HG02642 (cell line): ENCODE data around the gene VENTX.
"Not testable (repeated sequence)": the region's sequence is repeated elsewhere in the genome, so short reads cannot be mapped to it uniquely, and the experiment has no call there.

ENCODE experiments used
- ATAC-seq: cut with Tn5 transposase; IDR thresholded peaks from one replicate; pipeline ENCODE4 v1.9.1; 2021; ENCODE audit warnings: mild to moderate bottlenecking; ENCODE audit not compliant: unreplicated experiment, poor library complexity

The VENTX gene

DNA sequence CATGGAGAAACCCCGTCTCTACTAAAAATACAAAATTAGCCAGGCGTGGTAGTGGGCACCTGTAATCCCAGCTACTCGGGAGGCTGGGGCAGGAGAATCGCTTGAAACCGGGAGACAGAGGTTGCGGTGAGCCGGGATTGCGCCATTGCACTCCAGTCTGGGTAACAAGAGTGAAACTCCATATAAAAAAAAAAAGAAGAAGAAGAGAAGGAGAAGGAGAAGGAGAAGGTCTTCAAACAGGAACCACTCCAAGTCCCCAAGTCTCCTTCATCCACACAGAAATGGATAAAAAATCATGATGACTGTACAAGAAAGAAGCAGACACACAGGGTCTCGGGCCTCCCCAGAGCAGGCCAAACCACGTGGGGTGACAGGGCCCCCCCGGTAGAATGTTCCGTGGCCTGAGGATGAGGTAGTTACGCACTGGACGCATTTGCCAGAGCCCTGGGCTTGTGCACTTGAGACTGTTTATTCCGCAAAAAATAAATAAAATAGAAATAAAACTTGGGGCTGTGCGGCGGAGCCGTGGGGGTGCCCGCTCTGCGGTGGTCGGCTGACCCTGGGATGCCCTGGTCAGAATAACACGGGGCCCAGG, 15.8 kb downstream of the VENTX start:
- no peak for ATAC-seq

GRCh38 chr10:133254421-133255120, 16.9 kb downstream of the VENTX start:
- no peak for ATAC-seq

- ATAC-seq: no peak
Measured at GRCh38 chr10:133255323-133255722, 17.7 kb downstream of the VENTX start.

DNA sequence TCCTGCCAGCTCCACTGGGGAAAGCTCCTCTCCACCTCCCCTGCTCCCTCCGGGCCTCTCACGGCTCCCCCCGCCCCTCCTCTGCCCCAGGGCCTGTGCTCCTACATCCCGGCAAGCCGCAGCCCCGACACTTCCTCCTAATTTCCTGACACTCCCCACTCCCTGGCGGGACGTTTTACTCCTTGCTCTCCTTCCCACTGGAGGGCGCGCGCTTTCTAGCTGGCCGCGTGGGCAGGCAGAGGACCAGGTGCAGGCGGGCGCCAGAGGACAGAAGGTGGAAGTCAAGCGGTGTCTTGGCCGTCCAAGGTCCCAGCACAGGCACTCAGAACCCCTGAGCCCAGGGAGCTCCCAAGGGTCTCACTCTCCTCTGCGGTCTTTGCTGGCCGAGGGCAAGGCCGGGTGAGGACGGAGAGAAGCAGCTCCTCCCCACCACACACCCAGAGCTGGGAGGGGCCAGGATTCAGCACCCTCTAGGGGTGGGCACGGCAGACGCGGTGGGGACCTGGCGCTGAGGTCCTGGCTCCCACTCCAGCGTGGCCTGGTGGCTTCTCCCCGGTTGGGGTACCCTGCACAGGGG, 19.9 kb downstream of the VENTX start:
- no peak for ATAC-seq

DNA sequence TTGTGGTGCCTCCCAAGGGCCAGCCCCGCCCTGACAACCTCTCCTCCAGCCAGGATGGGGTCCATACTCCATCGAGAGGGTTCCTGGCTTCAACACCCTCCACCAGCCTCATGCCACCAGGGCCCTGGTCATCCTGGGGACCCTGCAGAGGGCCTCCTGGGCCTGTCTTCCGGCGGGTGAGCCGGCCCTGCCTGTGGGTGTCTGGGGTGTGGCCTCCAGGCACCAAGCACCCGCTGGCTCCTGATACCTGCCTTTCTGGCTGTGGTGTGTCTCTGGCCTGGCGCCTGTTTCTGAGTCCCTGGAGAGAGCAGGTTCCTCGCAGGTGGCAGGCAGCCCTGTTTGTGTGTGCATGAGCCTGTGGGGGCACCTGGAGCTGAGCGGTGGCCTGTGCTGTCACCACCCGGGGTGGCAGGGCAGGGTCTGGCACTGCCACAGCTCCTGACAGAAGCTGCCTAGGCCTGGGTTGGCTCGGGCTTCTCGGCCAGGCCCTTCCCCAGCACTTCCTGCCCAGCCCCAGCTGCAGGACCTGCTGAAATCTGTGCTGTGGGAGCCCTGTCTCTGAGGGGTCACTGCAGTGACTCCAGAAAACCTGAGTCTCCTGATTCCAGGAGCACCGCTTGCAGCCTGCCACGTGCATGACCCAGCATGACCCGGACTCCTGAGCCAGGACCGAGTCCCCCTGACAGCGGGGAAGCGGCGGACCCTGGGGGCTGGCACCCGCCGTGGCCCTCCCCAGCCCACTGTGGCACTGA, 20.6 kb downstream of the VENTX start:
- ATAC-seq: no peak

DNA sequence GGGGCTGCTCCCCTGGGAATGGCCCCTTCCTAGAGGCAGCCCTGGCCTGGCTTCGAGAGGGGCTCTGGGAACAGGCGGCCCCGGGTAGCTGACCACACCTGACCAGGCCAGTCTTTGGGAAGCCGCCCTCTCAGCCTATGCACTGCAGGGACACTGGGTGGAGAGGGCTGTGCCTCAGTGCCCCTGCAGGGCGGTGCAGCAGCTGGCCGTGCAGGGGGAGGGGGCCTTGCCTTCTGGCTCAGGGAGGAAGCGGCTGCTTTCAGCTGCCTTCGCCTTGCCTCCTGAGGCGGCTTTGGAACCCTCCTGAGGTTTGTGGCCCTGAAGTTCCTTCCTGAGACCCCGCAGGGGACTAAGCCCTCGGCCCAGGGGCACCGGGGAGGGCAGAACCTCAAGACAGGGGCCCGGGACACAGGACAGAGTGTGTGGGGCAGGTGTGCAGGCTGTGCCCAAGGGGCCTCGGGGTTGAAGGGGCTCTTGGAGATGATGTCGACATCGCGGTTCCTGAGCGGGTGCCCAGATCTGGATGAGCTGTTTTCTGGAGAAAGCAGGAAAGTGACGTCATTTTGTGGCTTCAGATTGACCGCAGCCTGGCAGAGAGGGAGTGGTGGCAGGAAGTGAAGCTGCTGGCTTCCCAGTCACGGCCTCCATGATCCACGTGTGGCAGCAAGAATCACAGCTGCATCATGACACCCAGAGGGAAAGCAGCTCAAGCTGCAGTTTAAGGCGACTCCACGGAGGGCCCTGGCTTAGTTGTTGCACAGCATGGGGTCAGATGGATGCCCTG, 21.4 kb downstream of the VENTX start:
- no peak for ATAC-seq

- no peak for ATAC-seq
Measured at GRCh38 chr10:133259602-133259989, 21.9 kb downstream of the VENTX start.

- ATAC-seq: peak; percentile 58
Measured at GRCh38 chr10:133260895-133261725, 23.5 kb downstream of the VENTX start.

- peak; percentile 62 for ATAC-seq
Measured at GRCh38 chr10:133261726-133262325, 24.2 kb downstream of the VENTX start.

- ATAC-seq: no peak
Measured at GRCh38 chr10:133262696-133263095, 25.0 kb downstream of the VENTX start.

DNA sequence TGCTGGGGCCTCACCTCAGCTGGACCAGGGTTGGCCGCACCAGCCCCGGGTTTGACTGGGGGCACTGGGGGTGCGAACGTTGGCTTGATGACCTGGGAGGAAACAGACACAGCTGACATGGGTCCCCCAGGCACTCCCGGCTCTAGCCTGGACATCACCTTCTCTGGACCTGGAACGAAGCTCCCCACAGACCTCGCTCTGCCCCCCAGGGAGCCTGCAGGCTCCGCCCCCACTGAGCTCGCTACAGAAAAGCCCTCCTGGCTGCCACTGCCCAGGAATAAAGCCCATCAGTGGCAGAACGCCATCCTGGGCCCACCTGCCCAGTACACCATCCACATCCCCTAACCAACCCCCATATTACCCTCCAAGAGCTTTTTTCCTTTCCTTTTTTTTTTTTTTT, 26.0 kb downstream of the VENTX start:
- ATAC-seq: no peak

GRCh38 chr10:133264461-133264860, 26.8 kb downstream of the VENTX start:
- no peak for ATAC-seq

DNA sequence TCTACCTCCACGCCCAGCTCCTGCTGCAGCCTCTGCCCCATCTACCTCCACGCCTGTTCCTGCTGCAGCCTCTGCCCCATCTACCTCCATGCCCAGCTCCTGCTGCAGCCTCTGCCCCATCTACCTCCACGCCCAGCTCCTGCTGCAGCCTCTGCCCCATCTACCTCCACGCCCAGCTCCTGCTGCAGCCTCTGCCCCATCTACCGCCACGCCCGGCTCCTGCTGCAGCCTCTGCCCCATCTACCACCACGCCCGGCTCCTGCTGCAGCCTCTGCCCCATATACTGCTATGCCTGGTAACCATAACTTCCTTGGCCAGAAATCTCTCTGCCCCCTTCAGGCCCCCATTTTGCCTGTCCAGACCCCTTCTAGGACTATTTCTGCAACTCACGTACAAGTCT, 27.4 kb downstream of the VENTX start:
- ATAC-seq: not testable (repeated sequence)

DNA sequence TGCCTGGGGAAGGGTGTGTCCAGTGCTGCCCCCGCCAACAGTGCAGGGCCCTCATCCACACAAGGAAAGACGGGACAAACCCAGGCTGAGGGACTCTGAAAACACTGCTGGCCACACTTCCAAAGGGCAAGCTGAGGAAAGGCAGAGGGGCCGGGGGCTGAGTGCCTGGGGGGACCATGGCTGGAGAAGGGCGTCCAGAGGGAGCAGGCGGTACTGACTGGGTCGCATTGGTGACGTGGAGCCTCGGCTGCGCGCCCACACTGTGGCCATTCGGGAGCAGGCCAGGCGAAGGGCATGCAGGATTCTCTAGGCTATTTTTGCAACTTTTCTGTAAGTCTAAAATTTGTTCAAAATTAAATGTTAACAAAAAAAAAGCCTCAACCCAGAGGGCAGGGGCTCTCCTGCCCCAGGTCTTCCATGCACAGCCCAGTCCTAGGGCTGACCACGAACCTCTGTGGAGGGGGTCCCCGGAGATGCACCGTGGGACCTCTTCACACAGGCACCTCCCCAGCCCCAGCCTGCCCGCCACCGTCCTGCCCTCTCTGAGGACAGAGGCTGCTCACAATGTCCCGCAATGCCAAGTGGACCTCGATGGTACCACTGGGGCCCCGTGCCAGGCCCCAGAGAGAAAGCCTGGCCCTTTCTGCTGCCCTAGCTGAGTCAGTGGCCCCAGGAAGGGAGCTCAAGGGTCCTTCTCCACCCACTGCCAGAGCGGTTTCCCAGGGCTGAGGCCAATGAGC, 28.6 kb downstream of the VENTX start:
- no peak for ATAC-seq

DNA sequence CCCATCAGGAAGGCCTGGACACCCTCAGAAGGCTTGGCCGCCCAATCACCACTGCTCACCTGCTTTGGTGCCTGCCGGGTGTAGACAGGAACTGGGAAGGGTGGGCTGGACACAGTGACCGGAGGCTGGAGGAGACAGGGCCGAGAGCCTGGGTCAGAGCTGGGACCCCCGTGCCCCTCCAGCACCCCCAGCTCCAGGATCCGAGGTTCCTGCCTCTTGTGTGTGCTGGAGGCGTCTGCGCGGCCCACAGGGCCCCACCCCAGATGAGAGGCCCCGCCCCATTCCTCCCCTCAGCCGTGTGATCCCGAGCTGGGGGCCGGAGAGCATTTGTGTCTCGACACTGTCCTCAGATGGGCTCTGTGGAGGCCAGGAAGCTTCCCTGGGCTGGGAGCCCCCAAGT, 29.6 kb downstream of the VENTX start:
- no peak for ATAC-seq

DNA sequence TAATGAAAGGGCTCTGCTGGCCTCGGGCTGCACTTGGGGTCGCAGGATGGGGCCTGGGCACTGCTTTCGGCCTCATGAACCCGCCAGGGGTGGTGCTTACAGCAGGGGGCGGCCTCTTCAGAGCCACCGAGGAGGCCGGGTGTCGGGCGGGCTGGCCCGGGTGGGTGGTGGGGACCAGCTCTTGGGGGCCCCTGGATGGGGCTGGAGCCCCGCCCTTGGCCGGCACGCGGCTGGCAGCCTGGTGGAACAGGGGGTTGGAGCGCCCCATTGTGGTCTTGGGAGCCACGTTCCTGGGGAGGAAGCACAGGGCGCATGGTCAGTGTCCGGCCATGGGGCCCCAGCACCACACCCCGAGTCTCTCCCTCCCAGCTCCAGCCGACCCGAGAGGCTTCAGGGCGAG, 30.2 kb downstream of the VENTX start:
- no peak for ATAC-seq

GRCh38 chr10:133268532-133268931, 30.9 kb downstream of the VENTX start:
- ATAC-seq: no peak

GRCh38 chr10:133269367-133269766, 31.7 kb downstream of the VENTX start:
- ATAC-seq: no peak

GRCh38 chr10:133270204-133270603, 32.5 kb downstream of the VENTX start:
- no peak for ATAC-seq
